IMR-90 (cell line): ENCODE results near the gene FAXDC2. TPM values are rescaled to one million over a fixed set of nuclear protein-coding genes. Genes with fewer than 3 reads are reported as not detected.

Experiments used
- ATAC-seq: fragments of 200-7000 bp; cut with Tn5 transposase; 2 replicates; pipeline ENCODE4 v1.9.1; 2020; ENCODE audit warnings: low read depth, mild to moderate bottlenecking, moderate library complexity
- BruUV-seq: library from RNA; stranded (reverse); fragments of 400-500 nt; replicated peaks from 2 replicates; lab custom pipeline; 2021; lab: Mats Ljungman, UMichigan
- CTCF ChIA-PET: fragments of 300-600 bp; formaldehyde crosslinking; extraction: SDS; loops from one replicate; lab custom pipeline; 2021; ENCODE audit warnings: antibody characterized with exemption; lab: Yijun Ruan, JAX
- POLR2A ChIA-PET: fragments of 300-600 bp; sonication (Branson Sonifier 250); formaldehyde crosslinking; loops from one replicate; lab custom pipeline; 2022; ENCODE audit warnings: antibody characterized with exemption; ENCODE audit not compliant: unreplicated experiment; lab: Charles Lee
- DNase-seq: peaks from one replicate; pipeline ENCODE4 v3.0.0; 2013
- H2AFZ ChIP-seq: replicated peaks from 2 replicates; pipeline ENCODE3; 2013; ENCODE audit warnings: low read length, mild to moderate bottlenecking; ENCODE audit not compliant: poor library complexity
- H2AK5ac ChIP-seq: 2 replicates; pipeline ENCODE4 v1.6.1; 2013; ENCODE audit warnings: low read depth, low read length, inconsistent platforms
- H2AK9ac ChIP-seq: replicated peaks from 2 replicates; pipeline ENCODE3; 2013; ENCODE audit warnings: mild to moderate bottlenecking, low read depth, low read length, moderate library complexity; ENCODE audit not compliant: poor library complexity
- H2BK120ac ChIP-seq: 2 replicates; pipeline ENCODE4 v1.6.1; 2013; ENCODE audit warnings: low read depth, low read length, inconsistent platforms
- H2BK15ac ChIP-seq: 3 replicates; pipeline ENCODE4 v1.6.1; 2013; ENCODE audit warnings: low read depth, low read length, inconsistent platforms
- H2BK20ac ChIP-seq: 2 replicates; pipeline ENCODE4 v1.6.1; 2013; ENCODE audit warnings: low read depth, mild to moderate bottlenecking, inconsistent platforms, low read length, moderate library complexity
- H2BK5ac ChIP-seq: 2 replicates; pipeline ENCODE4 v1.6.1; 2013; ENCODE audit warnings: mild to moderate bottlenecking, low read depth, low read length, inconsistent platforms; ENCODE audit not compliant: poor library complexity, severe bottlenecking
- H3K14ac ChIP-seq: replicated peaks from 2 replicates; pipeline ENCODE4 v1.6.1; 2013; ENCODE audit warnings: low read depth, low read length, inconsistent platforms
- H3K18ac ChIP-seq: 2 replicates; pipeline ENCODE4 v1.6.1; 2013; ENCODE audit warnings: low read depth, low read length, control low read depth
- H3K23ac ChIP-seq: 2 replicates; pipeline ENCODE4 v1.6.1; 2013; ENCODE audit warnings: low read depth, low read length, inconsistent platforms
- H3K27ac ChIP-seq: 2 replicates; pipeline ENCODE4 v1.5.1; 2013; ENCODE audit warnings: mild to moderate bottlenecking, control low read depth, low read length; ENCODE audit not compliant: insufficient read depth
- H3K27me3 ChIP-seq: 2 replicates; pipeline ENCODE4 v1.6.1; 2013; ENCODE audit warnings: low read length; ENCODE audit not compliant: control insufficient read depth, insufficient read depth
- H3K36me3 ChIP-seq: 2 replicates; pipeline ENCODE4 v1.6.1; 2013; ENCODE audit warnings: low read length, mixed read lengths; ENCODE audit not compliant: control insufficient read depth, insufficient read depth
- H3K4ac ChIP-seq: 2 replicates; pipeline ENCODE4 v1.6.1; 2013; ENCODE audit warnings: low read depth, low read length, inconsistent platforms
- H3K4me1 ChIP-seq: 2 replicates; pipeline ENCODE4 v1.6.1; 2013; ENCODE audit warnings: low read length, mixed read lengths; ENCODE audit not compliant: control insufficient read depth, insufficient read depth
- H3K4me2 ChIP-seq: 2 replicates; pipeline ENCODE4 v1.6.1; 2013; ENCODE audit warnings: low read depth, mild to moderate bottlenecking, control low read depth, low read length, moderate library complexity
- H3K4me3 ChIP-seq: 2 replicates; pipeline ENCODE4 v1.5.1; 2013; ENCODE audit warnings: low read depth, mild to moderate bottlenecking, control low read depth, low read length, moderate library complexity; ENCODE audit not compliant: insufficient read depth
- H3K56ac ChIP-seq: 2 replicates; pipeline ENCODE4 v1.6.1; 2013; ENCODE audit warnings: low read length, inconsistent platforms; ENCODE audit not compliant: insufficient read depth; ENCODE audit errors: extremely low read depth
- H3K79me1 ChIP-seq, 2 experiments: 2 replicates each; pipeline ENCODE4 v1.6.1; 2013; ENCODE audit warnings: low read length in 2 of 2, inconsistent platforms in 1 of 2, low read depth in 1 of 2
- H3K9ac ChIP-seq: 2 replicates; pipeline ENCODE4 v1.6.1; 2013; ENCODE audit warnings: low read depth, low read length, control low read depth
- H3K9me1 ChIP-seq: 2 replicates; pipeline ENCODE4 v1.6.1; 2013; ENCODE audit warnings: low read length, inconsistent platforms; ENCODE audit not compliant: insufficient read depth
- H3K9me3 ChIP-seq: 2 replicates; pipeline ENCODE4 v1.6.1; 2013; ENCODE audit warnings: low read length; ENCODE audit not compliant: control insufficient read depth, insufficient read depth
- H4K20me1 ChIP-seq: 2 replicates; pipeline ENCODE4 v1.6.1; 2013; ENCODE audit warnings: low read length, inconsistent platforms; ENCODE audit not compliant: insufficient read depth
- H4K5ac ChIP-seq: 2 replicates; pipeline ENCODE4 v1.6.1; 2013; ENCODE audit warnings: mild to moderate bottlenecking, low read depth, low read length, control low read depth
- H4K8ac ChIP-seq, 2 experiments: 2 replicates each; pipeline ENCODE4 v1.6.1; 2013; ENCODE audit warnings: low read depth in 2 of 2, low read length in 2 of 2, control low read depth in 1 of 2, inconsistent platforms in 1 of 2
- H4K91ac ChIP-seq: 2 replicates; pipeline ENCODE4 v1.6.1; 2013; ENCODE audit warnings: low read depth, low read length, inconsistent platforms; ENCODE audit not compliant: insufficient read depth
- CEBPB ChIP-seq: IDR thresholded peaks from 2 replicates; pipeline ENCODE4 v1.6.1; 2012; ENCODE audit warnings: low read depth, low read length, improper control_type of control experiment
- CTCF ChIP-seq: conservative IDR thresholded peaks from 2 replicates; pipeline ENCODE4 v1.5.1; 2012; ENCODE audit warnings: mild to moderate bottlenecking, low read depth, low read length, improper control_type of control experiment
- FOS ChIP-seq: fragments of 150-350 bp; IDR thresholded peaks from 2 replicates; pipeline ENCODE4 v1.6.1; 2016; ENCODE audit warnings: low read depth, low read length
- MAZ ChIP-seq: IDR thresholded peaks from 2 replicates; pipeline ENCODE4 v1.6.1; 2012; ENCODE audit warnings: low read depth, mild to moderate bottlenecking, low read length, improper control_type of control experiment, moderate library complexity, borderline replicate concordance
- MXI1 ChIP-seq: IDR thresholded peaks from 2 replicates; pipeline ENCODE4 v1.6.1; 2012; ENCODE audit warnings: low read depth, mild to moderate bottlenecking, low read length, moderate library complexity, borderline replicate concordance
- RFX5 ChIP-seq: IDR thresholded peaks from 2 replicates; pipeline ENCODE4 v1.8.0; 2012; ENCODE audit warnings: low read depth, mild to moderate bottlenecking, low read length, moderate library complexity
- WGBS, 2 experiments: methylation state at CpG; one replicate each; pipeline versions ENCODE4 v1.1.5 to v1.1.7; 2013; ENCODE audit warnings: missing lambda C conversion rate in 2 of 2; ENCODE audit not compliant: insufficient read length in 1 of 2; ENCODE audit errors: extremely low coverage in 2 of 2; 5-methylcytosine and 5-hydroxymethylcytosine counted together
- dilution Hi-C: fragments of 300-500 bp; cut with HindIII; formaldehyde crosslinking; loops from one replicate; pipeline ENCODE4 v1.14.3; 2018; ENCODE audit warnings: low sequenced_read_pairs; ENCODE audit not compliant: unreplicated experiment
- in situ Hi-C: fragments of 300-500 bp; cut with MboI; formaldehyde crosslinking; loops from 3 replicates; pipeline ENCODE4 v1.14.3; 2019; ENCODE audit warnings: low sequenced_read_pairs, inconsistent platforms, mixed read lengths
- intact Hi-C: fragments of 100-400 bp; cut with micrococcal nuclease; formaldehyde crosslinking; loops from 2 replicates; pipeline ENCODE4 v1.10.0; 2022
- polyA plus RNA-seq, 3 experiments: library from polyadenylated mRNA; depleted of rRNA; stranded (reverse); fragments of >200 nt; gene quantifications; 2 replicates each; pipeline ENCODE4 v1.2.3, GENCODE V29; 2012; ENCODE audit warnings: low replicate concordance in 1 of 3
- total RNA-seq: library from RNA; depleted of rRNA; stranded (reverse); fragments of >200 nt; gene quantifications from 2 replicates; pipeline ENCODE4 v1.2.3, GENCODE V29; 2012

Gene FAXDC2
- total and polyA plus RNA-seq, 2 of the 4 experiments (the other 2 are of a cell fraction) = 4.3 to 8.9 TPM

- intact Hi-C loops (no loop called here), in situ Hi-C loops (loop anchor here (25.0 kb wide), 1 partner anchor 362 kb away; no protein-coding TSS in a partner anchor), dilution Hi-C loops (no loop called here)
- no peak overlapping the region for H3K14ac ChIP-seq
- H3K4me3 ChIP-seq = no peak overlapping the region
- POLR2A ChIA-PET = no interaction called here
- H2AK9ac ChIP-seq = no peak overlapping the region
- no peak overlapping the region for H3K27ac ChIP-seq
- no peak overlapping the region for H4K5ac ChIP-seq
- H2BK5ac ChIP-seq = no peak overlapping the region
- no peak overlapping the region for H2AFZ ChIP-seq
- BruUV-seq = no TSS peak
- WGBS, 2 experiments = no CpG with 5 or more reads among the region's 2 CpGs
- H3K36me3 ChIP-seq = peaks cover 51% of the 10 kb centered on the region
- no peak overlapping the region for H3K23ac ChIP-seq
- H2BK15ac ChIP-seq = no peak overlapping the region
- H3K9me3 ChIP-seq = no peaks in the 10 kb centered on the region
- no peak overlapping the region for H4K91ac ChIP-seq
- H3K18ac ChIP-seq = no peak overlapping the region
- TF ChIP-seq MAZ (no peak), MXI1 (no peak), CTCF (no peak), FOS (no peak), RFX5 (no peak), CEBPB (no peak)
- CTCF ChIA-PET = no interaction called here
- peaks cover 15% of the 10 kb centered on the region; the same call in 1 of the 2 replicates for H3K9me1 ChIP-seq
- ATAC-seq (no peak), DNase-seq (no peak)
- H3K27me3 ChIP-seq = no peaks in the 10 kb centered on the region
- H4K8ac ChIP-seq = no peak overlapping the region
- H3K56ac ChIP-seq = no peak overlapping the region
- no peak overlapping the region for H2BK20ac ChIP-seq
- H2AK5ac ChIP-seq = no peak overlapping the region
- H3K4me1 ChIP-seq = no peaks in the 10 kb centered on the region
- H2BK120ac ChIP-seq = no peak overlapping the region
- H3K4ac ChIP-seq = no peak overlapping the region
- no peak overlapping the region for H3K4me2 ChIP-seq
- H3K9ac ChIP-seq = no peak overlapping the region
- H3K79me1 ChIP-seq = peaks cover 0 to 18% of the 10 kb centered on the region in 2 experiments; a peak in 3 of 4 replicates
- H4K20me1 ChIP-seq = no peaks in the 10 kb centered on the region
Observed at GRCh38 chr5:154824070-154824469, 26.3 kb downstream of the FAXDC2 start.
